IMR-90 (cell line): ENCODE results near the gene DGKQ.

Source experiments
- BHLHE40 ChIP-seq: fragments of 150-350 bp; IDR thresholded peaks from 2 replicates; pipeline ENCODE4 v1.6.1; 2016; ENCODE audit warnings: mild to moderate bottlenecking, low read depth, low read length
- FOS ChIP-seq: fragments of 150-350 bp; IDR thresholded peaks from 2 replicates; pipeline ENCODE4 v1.6.1; 2016; ENCODE audit warnings: low read depth, low read length
- MAFK ChIP-seq: IDR thresholded peaks from 2 replicates; pipeline ENCODE4 v1.6.1; 2012; ENCODE audit warnings: low read depth, low read length, improper control_type of control experiment
- NFE2L2 ChIP-seq: fragments of 150-350 bp; IDR thresholded peaks from 2 replicates; pipeline ENCODE4 v1.6.1; 2016; ENCODE audit warnings: low read depth, mild to moderate bottlenecking, low read length
- POLR2A ChIP-seq: IDR thresholded peaks from 2 replicates; pipeline ENCODE4 v1.6.1; 2012; ENCODE audit warnings: mild to moderate bottlenecking, low read depth, low read length
- RCOR1 ChIP-seq: IDR thresholded peaks from 2 replicates; pipeline ENCODE4 v1.6.1; 2012; ENCODE audit warnings: mild to moderate bottlenecking, low read length, improper control_type of control experiment; ENCODE audit not compliant: insufficient replicate concordance
- SMC3 ChIP-seq: fragments of 150-350 bp; IDR thresholded peaks from 2 replicates; pipeline ENCODE4 v1.6.1; 2016; ENCODE audit warnings: low read depth, mild to moderate bottlenecking, antibody characterized with exemption, low read length, moderate library complexity
- TF ChIP-seq, protein P1 (sequence below): conservative IDR thresholded peaks from 2 replicates; pipeline ENCODE4 v1.5.1; 2012; ENCODE audit warnings: mild to moderate bottlenecking, low read depth, low read length, improper control_type of control experiment
- TF ChIP-seq, protein P2 (sequence below): fragments of 150-350 bp; IDR thresholded peaks from 2 replicates; pipeline ENCODE4 v1.6.1; 2017; ENCODE audit warnings: mild to moderate bottlenecking, antibody characterized with exemption, low read length, low read depth

DNA sequence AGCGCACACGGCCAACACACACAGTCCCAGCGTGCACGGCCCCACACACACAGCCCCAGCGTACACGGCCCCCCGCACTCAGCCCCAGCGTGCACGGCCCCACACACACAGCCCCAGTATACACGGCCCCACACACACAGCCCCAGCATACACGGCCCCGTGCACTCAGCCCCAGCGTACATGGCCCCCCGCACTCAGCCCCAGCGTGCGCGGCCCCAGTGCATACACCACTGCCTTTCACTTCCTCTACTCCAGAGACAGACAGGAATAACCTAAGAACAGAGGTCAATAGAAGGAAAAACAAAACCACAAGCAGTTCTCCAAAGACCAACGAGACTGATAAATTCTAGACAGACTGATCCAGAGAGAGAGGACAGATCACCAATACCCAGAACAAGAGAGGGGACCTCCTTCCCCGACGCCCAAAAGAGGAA lies 58.3 kb downstream of the DGKQ start:
- TF ChIP-seq, protein P1, sequence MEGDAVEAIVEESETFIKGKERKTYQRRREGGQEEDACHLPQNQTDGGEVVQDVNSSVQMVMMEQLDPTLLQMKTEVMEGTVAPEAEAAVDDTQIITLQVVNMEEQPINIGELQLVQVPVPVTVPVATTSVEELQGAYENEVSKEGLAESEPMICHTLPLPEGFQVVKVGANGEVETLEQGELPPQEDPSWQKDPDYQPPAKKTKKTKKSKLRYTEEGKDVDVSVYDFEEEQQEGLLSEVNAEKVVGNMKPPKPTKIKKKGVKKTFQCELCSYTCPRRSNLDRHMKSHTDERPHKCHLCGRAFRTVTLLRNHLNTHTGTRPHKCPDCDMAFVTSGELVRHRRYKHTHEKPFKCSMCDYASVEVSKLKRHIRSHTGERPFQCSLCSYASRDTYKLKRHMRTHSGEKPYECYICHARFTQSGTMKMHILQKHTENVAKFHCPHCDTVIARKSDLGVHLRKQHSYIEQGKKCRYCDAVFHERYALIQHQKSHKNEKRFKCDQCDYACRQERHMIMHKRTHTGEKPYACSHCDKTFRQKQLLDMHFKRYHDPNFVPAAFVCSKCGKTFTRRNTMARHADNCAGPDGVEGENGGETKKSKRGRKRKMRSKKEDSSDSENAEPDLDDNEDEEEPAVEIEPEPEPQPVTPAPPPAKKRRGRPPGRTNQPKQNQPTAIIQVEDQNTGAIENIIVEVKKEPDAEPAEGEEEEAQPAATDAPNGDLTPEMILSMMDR: no peak
- TF ChIP-seq, protein P2, sequence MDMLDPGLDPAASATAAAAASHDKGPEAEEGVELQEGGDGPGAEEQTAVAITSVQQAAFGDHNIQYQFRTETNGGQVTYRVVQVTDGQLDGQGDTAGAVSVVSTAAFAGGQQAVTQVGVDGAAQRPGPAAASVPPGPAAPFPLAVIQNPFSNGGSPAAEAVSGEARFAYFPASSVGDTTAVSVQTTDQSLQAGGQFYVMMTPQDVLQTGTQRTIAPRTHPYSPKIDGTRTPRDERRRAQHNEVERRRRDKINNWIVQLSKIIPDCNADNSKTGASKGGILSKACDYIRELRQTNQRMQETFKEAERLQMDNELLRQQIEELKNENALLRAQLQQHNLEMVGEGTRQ: no peak
- TF ChIP-seq BHLHE40 (no peak), SMC3 (no peak), POLR2A (no peak), FOS (no peak), MAFK (no peak), RCOR1 (no peak), NFE2L2 (no peak)
